Ramos (cell line): ENCODE results near the gene ANAPC16.
"Not testable (repeated sequence)": the region's sequence is repeated elsewhere in the genome, so short reads cannot be mapped to it uniquely, and the experiment has no call there.

ENCODE experiments used
- in situ Hi-C: fragments of 300-500 bp; cut with MboI; formaldehyde crosslinking; loops from one replicate; pipeline ENCODE4 v1.14.3; 2022; ENCODE audit warnings: low sequenced_read_pairs; ENCODE audit not compliant: unreplicated experiment

The ANAPC16 gene

GRCh38 chr10:72275351-72276012, 59.7 kb downstream of the ANAPC16 start:
- in situ Hi-C loops: no loop called here

- in situ Hi-C loops: no loop called here
Measured at GRCh38 chr10:72276013-72276387, 60.2 kb downstream of the ANAPC16 start.

- in situ Hi-C loops: no loop called here
Measured at GRCh38 chr10:72276421-72277339, 60.9 kb downstream of the ANAPC16 start.

DNA sequence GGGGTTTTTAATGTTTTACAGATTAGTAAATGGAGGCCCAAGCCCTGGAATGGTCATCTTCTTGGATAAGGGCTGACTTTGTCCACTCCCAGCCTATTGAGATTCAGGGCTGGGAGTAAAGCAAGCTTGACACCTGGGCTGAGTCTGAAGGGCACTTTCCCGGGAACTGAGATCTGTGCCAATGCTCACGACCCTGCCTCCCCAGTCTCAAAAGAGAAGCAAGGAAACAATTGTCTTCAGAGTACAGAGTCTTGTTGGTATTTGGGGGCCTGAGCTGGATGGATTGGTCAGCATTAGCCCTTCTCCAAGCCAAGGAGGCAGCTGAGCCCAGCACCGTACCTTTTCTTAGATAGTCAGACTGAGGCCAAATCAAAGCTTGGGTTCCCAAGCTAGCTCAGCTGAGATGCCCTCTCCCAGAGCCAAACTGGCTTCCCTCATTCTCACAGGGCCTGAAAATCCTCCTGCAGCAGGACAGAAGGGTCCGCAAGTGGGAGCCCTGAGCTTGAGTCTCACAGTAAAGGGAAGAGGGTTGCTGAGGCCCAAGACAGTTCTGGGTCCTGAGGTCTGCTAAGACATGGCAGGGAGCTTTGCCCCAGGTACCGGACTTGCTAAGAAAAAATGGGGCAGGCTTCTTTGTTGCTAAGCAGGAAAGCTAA, 61.7 kb downstream of the ANAPC16 start:
- in situ Hi-C loops: no loop called here

DNA sequence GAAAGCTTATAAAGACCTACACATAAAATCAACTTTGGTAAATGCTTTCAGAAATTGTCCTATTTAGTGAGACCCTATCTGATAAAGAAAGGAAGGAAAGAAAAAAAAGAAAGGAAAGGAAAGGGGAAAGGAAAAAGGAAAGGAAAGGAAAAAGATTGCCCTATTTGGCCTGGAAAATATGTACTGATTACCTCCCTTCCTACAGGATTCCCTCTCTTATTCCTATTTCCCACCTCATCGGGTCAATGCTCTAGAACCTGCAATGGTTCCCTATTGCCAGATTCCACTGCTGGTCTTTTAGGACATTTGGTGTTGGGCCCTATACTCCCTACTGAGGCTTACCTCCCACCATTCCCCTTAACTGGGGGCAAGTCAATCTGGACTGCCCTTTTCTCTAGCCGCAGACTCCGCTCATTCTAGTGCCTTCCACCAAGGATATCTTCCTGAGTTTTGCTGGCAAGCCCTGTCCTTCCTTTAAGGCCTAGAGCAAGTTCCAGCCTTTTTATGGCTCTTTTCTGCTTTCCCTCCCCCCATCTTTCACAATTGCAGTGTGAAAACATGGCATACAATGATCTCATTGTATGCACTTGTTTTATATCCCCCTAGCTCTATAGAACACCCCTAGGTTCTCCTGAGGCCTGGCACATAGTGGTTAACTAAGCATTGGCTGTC, 62.3 kb downstream of the ANAPC16 start:
- in situ Hi-C loops: no loop called here

DNA sequence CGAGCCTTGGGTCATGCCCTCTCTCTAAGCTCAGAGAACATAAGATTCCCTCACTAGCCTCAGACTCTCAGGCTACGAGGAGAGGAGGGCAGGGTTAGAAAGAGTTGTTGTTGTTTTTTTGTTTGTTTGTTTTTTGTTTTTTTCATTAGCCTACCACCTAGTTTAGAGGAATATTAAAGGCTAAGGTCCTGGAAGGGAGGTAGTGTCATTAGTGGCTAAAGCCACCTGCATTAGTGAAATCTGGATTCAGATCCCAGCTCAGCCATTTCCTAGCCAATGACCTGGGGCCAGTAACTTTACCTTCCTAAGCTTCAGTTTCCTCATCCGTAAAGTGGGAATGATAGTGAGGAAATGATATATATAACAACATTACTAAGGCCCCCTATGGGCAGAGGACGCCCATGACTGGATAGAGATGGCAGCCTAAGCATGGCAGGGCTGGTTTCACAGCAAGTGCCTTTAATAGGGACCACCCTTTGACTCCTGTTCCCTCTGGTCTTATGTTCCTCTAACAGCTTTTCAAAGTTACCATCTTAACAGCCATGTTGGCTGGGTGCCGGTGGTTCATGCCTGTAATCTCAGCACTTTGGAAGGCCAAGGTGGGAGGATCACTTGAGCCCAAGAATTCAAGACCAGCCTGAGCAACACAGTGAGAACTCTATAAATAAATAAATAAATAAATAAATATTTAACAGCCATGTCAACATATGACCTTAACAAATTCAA, 63.0 kb downstream of the ANAPC16 start:
- in situ Hi-C loops: no loop called here

DNA sequence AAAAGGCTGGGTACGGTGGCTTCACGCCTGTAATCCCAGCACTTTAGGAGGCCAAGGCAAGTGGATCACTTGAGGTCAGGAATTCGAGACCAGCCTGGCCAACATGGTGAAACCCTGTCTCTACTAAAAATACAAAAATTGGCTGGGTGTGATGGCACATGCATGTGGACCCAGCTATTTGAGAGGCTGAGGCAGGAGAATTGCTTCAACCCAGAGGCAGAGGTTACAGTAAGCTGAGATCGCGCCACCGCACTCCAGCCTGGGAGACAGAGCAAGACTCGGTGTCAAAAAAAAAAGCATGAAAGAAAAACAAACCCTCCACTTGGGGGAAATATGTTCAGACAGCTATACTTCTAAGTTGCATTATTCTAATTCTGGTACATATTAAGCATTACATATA, 63.8 kb downstream of the ANAPC16 start:
- in situ Hi-C loops: not testable (repeated sequence)

DNA sequence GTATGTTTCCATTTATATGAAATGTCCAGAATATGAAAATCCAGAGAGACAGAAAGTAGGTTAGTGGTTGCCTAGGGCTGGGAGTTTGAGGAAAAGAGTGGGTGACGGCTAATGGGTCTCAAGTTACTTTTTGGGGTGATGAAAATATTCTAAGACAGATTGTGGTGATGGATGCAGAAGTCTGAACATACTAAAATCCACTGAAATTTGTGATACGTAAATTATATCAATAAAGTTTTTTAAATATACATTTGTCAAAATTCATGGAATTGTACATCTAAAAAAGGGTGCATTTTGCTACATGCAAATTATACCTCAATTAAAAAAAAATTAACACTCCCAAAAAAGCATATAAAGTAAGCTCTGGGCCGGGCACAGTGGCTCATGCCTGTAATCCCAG, 67.3 kb downstream of the ANAPC16 start:
- in situ Hi-C loops: no loop called here
